ENCODE measurements around the gene LILRB4.
"Not testable (repeated sequence)": the region's sequence is repeated elsewhere in the genome, so short reads cannot be mapped to it uniquely, and the experiment has no call there.

LILRB4 gene

DNA sequence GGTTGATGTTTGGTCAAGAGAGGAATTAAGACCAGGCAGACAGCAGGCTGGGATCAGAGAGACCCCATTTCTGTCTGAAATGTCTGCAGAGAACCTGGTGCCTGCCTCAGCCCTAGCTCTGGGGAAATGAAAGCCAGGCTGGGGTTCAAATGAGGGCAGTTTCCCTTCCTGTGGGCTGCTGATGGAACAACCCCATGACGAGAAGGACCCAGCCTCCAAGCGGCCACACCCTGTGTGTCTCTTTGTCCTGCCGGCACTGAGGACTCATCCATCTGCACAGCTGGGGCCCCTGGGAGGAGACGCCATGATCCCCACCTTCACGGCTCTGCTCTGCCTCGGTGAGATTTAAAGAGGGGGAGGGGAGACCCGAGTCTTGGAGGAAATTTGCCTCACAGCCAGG, at the start of gene LILRB4:
Gene LILRB4 (plus strand): TSS at position 256 of the 400 bp plus-strand sequence. CDS start 49 bp downstream, at position 305.
- DNase-seq, result no peak

DNA sequence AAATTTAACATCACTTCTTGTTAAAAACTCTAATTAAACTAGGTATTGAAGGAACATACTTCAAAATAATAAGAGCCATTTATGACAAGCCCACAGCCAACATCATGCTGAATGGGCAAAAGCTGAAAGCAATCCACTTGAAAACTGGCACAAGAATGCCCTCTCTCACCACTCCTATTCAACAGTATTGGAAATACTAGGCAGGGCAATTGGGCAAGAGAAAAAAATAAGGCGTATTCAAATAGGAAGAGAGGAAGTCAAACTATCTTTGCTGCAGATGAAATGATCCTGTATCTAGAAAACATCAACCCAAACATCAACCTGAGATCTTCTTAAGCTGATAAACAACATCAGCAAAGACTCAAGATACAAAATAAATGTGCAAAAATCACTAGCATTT, 48.1 kb upstream of the LILRB4 start:
- DNase-seq, result no peak

- no peak for DNase-seq
Observed at GRCh38 chr19:54616057-54616456, 46.7 kb upstream of the LILRB4 start.

- DNase-seq, result no peak
Observed at GRCh38 chr19:54616821-54617560, 45.8 kb upstream of the LILRB4 start.

GRCh38 chr19:54620464-54620863, 42.3 kb upstream of the LILRB4 start:
- DNase-seq, result no peak

DNA sequence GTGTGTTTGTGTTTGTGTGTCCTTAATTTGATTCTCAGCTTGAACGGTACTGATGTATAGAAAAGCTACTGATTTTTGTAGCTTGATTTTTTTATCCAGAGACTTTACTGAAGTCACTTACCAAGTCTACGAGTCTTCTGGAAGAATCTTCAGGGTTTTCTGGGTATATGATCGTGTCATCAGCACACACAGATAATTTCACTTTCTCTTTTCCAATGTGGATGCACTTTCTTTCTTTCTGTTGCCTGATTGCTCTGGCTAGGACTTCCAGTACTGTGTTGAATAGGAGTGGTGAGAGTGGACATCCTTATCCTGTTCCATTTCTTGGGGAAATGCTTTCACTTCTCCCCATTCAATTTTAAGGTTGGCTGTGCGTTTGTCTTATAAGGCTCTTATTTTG, 40.4 kb upstream of the LILRB4 start:
- DNase-seq, result no peak

DNA sequence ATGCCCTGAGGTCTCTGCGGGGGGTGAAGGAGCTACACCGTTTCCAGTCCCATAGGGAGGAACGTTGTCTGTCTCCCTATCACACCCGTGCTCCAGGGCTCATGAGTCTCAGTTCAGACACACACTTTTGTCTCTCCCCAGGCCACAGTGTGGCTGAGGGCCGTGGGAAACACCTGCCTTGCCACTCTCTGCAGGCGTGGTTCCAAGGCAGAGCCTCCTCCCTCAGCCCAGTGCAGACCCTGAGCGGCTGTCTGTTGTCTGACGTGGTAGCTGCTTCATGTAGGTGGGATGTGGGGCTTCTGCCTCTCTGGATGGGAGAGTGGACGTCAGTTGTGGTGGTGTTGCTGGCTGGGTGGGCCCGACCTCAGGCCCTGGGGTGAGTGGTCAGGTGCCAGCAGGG, 38.6 kb upstream of the LILRB4 start:
- DNase-seq, result not testable (repeated sequence)

DNA sequence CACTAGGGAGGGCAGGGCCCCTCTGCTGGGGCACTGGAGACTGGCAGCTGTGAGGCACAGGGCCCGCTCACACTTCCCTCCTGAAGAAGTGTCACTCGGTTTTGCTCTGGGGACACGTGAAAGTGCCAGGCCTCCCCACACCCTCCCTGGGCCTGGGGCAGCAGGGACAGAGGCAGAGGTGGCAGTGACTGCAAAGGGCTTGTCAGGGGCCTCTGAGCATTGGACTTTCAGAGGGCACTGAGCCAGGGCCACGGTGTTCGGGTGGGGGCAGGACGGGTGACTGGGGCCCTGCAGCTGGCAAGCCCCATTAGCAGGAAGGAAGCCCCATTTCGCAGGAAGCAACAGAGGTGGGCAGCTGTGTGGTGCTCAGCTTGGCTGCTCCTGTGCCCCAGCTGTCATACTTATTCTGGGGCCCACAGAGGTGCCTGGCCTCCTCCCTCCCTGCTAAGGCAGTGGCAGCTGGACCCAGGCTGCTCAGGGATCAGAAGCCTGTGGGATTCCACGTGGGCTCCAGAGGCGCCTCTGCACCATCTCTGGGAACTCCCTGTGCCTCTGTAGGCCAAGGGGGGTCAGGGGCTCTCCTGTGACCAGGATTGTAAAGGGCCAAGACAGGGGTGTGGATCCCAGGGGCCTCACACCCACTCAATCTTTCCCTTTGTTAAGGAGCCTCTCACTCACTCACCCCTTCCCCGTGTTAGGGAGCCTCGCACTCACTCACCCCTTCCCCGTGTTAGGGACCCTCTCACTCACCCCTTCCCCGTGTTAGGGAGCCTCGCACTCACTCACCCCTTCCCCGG, 37.7 kb upstream of the LILRB4 start:
- DNase-seq, result not testable (repeated sequence)

- DNase-seq, result no peak
Observed at GRCh38 chr19:54626757-54627156, 36.0 kb upstream of the LILRB4 start.

- not testable (repeated sequence) for DNase-seq
Observed at GRCh38 chr19:54627912-54628311, 34.9 kb upstream of the LILRB4 start.

- DNase-seq, result not testable (repeated sequence)
Observed at GRCh38 chr19:54630262-54630661, 32.5 kb upstream of the LILRB4 start, which contains the start of gene LILRB1. LILRB1 (plus strand) TSS chr19:54630484; CDS start chr19:54631074, 590 bp downstream.

GRCh38 chr19:54630782-54631181, 32.0 kb upstream of the LILRB4 start:
- DNase-seq, result no peak

DNA sequence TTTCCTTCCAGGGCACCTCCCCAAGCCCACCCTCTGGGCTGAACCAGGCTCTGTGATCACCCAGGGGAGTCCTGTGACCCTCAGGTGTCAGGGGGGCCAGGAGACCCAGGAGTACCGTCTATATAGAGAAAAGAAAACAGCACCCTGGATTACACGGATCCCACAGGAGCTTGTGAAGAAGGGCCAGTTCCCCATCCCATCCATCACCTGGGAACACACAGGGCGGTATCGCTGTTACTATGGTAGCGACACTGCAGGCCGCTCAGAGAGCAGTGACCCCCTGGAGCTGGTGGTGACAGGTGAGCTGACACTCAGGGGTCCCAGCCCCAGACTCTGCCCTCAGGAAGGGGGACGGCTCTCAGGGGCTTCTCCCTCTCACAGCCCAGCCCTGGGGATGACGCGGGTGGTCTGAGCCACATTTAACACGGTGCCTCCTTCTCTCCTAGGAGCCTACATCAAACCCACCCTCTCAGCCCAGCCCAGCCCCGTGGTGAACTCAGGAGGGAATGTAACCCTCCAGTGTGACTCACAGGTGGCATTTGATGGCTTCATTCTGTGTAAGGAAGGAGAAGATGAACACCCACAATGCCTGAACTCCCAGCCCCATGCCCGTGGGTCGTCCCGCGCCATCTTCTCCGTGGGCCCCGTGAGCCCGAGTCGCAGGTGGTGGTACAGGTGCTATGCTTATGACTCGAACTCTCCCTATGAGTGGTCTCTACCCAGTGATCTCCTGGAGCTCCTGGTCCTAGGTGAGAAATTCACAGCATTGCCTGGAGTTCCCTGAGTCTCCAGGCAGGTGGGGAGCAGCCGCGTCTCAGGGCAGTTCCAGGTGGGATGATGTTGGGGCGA, 31.1 kb upstream of the LILRB4 start:
- not testable (repeated sequence) for DNase-seq

DNA sequence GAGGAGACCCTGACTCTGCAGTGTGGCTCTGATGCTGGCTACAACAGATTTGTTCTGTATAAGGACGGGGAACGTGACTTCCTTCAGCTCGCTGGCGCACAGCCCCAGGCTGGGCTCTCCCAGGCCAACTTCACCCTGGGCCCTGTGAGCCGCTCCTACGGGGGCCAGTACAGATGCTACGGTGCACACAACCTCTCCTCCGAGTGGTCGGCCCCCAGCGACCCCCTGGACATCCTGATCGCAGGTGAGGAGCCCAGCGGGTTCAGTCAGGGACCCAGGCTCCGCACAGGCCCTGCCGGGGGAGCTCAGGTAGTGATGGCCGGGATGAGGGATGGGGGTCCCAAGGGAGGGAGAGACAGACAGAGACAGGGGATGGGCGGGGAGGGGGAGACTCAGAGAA, 30.3 kb upstream of the LILRB4 start:
- DNase-seq, result not testable (repeated sequence)

DNA sequence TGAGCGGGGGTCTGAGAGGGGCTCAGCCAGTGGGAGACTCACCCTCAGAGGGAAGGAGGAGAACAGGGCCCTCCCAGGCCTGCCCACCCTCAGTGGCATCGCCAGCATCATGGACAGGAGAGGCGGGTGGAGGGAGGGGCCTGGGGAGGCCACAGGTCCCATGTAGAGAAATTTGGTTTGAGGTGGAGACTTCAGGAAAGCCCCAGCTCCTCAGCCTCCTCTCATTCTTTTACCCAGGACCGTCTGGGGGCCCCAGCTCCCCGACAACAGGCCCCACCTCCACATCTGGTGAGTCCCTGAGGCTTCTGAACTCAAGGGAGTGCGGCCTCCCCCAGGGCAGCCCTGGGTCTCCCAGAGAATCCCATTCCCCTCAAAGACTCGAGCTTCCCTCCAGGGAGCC, 29.4 kb upstream of the LILRB4 start:
- no peak for DNase-seq

GRCh38 chr19:54636081-54636480, 26.7 kb upstream of the LILRB4 start:
- DNase-seq, result not testable (repeated sequence)

GRCh38 chr19:54638683-54639082, 24.1 kb upstream of the LILRB4 start:
- no peak for DNase-seq

DNA sequence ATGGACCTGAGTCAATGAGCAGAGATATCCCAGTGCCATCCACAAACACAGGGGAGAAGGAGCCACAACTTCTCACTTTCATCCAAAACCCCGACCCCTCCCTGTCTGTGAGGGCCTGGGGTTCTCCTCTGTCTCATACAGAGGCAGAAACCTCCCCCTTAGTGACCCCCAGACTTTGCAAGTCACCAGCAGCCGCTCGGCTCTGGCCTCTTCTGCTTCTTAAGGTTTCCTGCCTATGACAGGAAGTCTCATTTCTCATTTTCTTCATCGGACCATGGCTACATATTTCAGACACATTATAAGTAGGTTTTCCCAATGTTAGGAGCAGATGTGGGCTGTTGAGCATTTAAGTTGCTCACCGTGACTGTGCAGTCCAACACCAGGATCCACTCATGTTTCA, 19.8 kb upstream of the LILRB4 start:
- DNase-seq, result not testable (repeated sequence)

GRCh38 chr19:54643583-54643982, 19.2 kb upstream of the LILRB4 start:
- not testable (repeated sequence) for DNase-seq

- DNase-seq, result no peak
Observed at GRCh38 chr19:54644056-54644455, 18.7 kb upstream of the LILRB4 start.

DNA sequence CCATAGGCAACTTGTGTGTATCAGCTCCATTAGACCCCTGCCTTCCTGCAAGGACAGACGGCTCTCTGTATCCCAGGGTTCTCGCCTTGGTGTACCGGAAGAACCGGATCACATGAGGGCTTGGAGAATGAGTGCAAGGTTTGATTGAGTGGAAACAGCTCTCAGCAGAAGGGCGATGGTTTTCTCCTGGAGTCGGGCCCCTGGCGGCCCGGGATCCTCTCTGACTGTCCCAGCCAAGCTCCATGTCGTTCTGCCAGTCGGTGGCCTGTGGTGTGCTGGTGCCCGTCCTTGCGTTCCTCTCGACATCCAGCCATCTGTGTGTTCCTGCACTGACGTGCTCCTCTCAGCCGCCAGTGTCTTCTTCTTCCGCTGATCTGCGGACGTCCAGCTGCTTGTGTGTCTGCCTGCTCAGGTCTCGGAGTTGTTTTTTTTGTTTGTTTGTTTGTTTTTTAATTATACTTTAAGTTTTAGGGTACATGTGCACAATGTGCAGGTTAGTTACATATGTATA, 16.4 kb upstream of the LILRB4 start:
- DNase-seq, result no peak

GRCh38 chr19:54648129-54648528, 14.7 kb upstream of the LILRB4 start:
- no peak for DNase-seq

- DNase-seq, result no peak
Observed at GRCh38 chr19:54650108-54650655, 12.6 kb upstream of the LILRB4 start.

All from islet precursor cell (in vitro differentiated cells).